T-helper 1 cell treated with Interleukin-12 subunit alpha and Interleukin-12 subunit beta and Interleukin-4 antibody, amounts not matched to agents 30 ng/mL and 1 ng/mL, for 36 hours (primary cell): Measurements from ENCODE around the gene CD83. TPM values are rescaled to one million over a fixed set of nuclear protein-coding genes. Genes with fewer than 3 reads are reported as not detected.

Experiments used
- intact Hi-C: fragments of 100-400 bp; cut with micrococcal nuclease; formaldehyde crosslinking; loops from one replicate; pipeline ENCODE4 v1.15.1; 2024
- total RNA-seq: library from RNA; stranded (reverse); gene quantifications from 2 replicates; pipeline ENCODE4 v1.2.3, GENCODE V29; 2022

CD83 gene
- total RNA-seq, 1 donor from 2014 or later = 19.9 TPM

DNA sequence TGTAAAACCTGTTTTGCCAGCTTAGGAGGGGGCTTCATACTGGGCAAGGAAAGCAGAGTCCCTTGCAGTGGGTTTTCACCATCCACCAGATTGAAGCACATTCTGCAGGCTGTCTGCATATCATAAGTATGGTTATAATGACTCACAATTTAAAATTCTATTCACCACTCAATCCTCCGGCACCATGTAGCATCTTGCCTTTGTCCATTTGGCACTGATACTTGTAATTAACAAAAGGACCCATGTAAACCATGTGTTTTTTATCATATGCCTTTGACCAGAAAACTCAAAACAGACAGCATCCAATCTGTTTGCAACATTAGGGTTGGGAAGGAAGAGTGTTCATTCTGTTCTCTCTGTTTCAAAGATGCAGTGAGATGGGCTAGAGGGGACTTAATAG lies 3.0 kb downstream of the CD83 start:
- intact Hi-C loops = loop anchor here (2.0 to 10.0 kb wide), 2 partner anchors 24 to 1184 kb away; no protein-coding TSS in a partner anchor

- intact Hi-C loops = loop anchor here (2.0 to 10.0 kb wide), 2 partner anchors 23 to 1183 kb away; no protein-coding TSS in a partner anchor
Observed at GRCh38 chr6:14121936-14122344, 4.4 kb downstream of the CD83 start.

DNA sequence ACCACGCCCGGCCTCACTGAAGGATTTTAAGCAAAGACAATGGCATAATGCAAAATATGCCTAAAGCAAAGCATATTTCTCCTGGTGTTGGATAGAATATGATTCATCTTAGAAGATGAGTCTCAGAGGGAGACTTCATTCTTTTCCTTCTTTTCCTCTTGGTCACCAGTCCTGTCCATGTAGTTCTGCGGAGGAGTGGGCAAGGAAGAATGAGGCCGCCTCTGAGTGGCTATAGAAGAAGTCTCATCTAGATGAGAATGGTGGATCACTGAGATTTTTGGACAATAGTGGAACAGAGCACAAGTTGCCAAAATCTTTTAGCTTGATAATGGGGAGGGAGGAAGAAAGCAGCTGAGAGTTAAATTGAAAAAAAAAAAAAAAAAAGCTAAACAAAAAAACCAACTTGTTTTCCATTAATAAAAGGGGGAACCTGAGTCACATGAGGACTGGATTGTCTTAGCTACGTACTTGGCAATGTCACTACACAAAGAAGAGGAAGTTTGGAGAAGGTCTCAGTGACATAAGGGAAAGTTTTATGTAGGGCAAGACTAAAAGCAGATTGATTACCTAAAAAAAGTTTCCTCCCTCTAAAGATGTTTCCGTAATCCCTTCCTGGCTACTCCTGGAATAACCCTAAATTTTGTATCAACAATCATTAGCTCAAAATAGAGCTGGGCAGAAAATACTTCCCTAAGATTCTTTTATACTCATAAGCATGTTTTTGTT lies 6.0 kb downstream of the CD83 start:
- intact Hi-C loops = loop anchor here (10.0 kb wide), 1 partner anchor 1181 kb away; no protein-coding TSS in a partner anchor

GRCh38 chr6:14125346-14125745 lies 7.8 kb downstream of the CD83 start:
- intact Hi-C loops = loop anchor here (10.0 kb wide), 1 partner anchor 1179 kb away; no protein-coding TSS in a partner anchor

DNA sequence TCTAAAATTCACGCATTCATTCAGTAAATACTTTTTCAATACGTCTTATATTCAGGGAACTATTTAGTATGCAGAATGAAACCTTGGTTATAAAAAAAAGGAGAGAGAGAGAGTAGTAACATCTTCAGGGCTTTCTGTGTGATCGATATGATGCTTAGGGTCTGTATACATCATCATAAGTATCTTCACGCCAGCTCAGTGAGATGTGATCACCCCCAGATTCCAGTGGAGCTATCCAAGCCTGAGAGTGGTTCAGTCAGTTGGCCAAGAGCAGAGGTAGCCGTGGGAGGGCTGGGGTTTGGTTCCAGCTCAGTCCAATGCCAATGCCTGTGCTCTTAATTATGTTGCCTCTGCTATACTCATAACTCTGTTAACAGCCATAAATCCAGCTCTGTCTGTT lies 8.6 kb downstream of the CD83 start:
- intact Hi-C loops = loop anchor here (10.0 kb wide), 1 partner anchor 1179 kb away; no protein-coding TSS in a partner anchor

DNA sequence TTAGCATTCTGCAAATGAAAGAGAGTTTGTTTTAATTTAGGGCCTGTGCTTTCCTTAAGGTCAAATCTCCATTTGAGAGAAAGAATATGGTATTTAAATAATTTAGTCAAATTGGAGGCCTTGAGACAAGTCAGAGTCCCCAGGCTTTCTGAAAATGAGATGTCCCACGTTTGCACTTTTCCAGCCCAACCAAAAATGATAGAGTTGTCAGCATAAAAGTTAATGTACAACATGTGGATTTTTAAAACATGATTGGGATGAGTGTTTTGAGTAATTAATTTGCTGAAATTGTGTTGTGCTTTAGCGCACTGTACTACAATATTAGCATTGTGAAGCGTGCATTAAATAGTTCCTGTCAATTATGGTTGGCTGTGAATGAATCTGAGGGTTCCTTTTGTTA lies 10.0 kb downstream of the CD83 start:
- intact Hi-C loops = loop anchor here (2.0 to 10.0 kb wide), 2 partner anchors 17 to 1177 kb away; no protein-coding TSS in a partner anchor

DNA sequence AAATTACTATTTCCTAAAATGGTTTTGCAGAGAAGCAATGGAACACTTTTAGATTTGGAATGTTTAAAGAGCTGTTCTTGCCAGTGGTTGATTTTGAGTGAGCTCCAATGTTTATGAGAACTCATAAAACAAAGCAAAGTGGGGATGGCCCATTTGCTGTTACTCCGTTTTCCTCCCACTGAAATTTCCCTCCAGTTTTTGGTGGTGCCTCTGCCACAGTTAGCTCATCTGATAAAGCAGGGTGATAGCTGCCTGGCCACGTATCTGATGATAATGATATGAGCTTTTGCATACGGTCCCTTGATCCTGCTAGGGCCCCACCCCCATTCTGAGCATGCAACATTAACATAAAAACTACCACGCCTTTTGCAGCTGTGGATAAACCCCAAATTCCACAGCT lies 10.4 kb downstream of the CD83 start:
- intact Hi-C loops = loop anchor here (2.0 to 10.0 kb wide), 2 partner anchors 17 to 1177 kb away; no protein-coding TSS in a partner anchor

- intact Hi-C loops = loop anchor here (2.0 to 10.0 kb wide), 2 partner anchors 16 to 1176 kb away; no protein-coding TSS in a partner anchor
Observed at GRCh38 chr6:14128746-14129145, 11.2 kb downstream of the CD83 start.

GRCh38 chr6:14129575-14129974 lies 12.0 kb downstream of the CD83 start:
- intact Hi-C loops = loop anchor here (2.0 to 10.0 kb wide), 2 partner anchors 15 to 1175 kb away; no protein-coding TSS in a partner anchor

GRCh38 chr6:14130435-14131075 lies 13.0 kb downstream of the CD83 start:
- intact Hi-C loops = no loop called here

GRCh38 chr6:14131579-14131978 lies 14.0 kb downstream of the CD83 start:
- intact Hi-C loops = no loop called here

DNA sequence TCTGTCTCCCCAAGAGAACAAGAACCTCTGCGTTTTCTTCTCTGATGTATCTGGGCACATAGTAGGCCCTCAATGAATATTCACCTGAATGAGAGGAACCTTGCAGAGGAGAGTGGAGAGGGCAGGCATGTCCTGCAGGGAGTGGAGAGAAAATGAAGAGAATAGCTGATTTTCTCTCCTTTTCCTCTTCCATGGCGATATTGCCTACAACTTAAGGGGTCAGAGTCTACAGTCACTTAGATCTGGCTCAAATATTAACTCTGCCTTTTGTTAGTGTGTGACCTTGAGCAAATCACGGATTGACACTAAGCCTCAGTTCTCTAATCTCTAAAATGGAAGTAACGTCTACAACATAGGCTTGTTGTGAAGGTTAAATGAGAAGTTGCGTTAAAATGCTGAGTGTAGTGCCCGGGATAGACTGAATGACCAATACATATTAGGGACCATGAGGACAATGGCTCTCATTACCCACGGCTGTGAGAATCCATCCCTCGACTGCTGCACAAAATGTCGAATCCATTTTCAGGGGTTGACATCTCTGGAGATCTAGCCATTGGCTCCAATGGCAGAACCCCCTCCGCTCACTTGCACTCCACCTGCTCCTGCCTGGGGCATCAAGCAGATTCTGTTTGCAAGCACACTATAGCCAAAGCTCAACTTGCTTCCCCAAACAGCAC lies 14.8 kb downstream of the CD83 start:
- intact Hi-C loops = no loop called here

GRCh38 chr6:14132921-14133275 lies 15.3 kb downstream of the CD83 start:
- intact Hi-C loops = no loop called here

- intact Hi-C loops = no loop called here
Observed at GRCh38 chr6:14134211-14134910, 16.8 kb downstream of the CD83 start.

- intact Hi-C loops = no loop called here
Observed at GRCh38 chr6:14135893-14136539, 18.4 kb downstream of the CD83 start.

- intact Hi-C loops = no loop called here
Observed at GRCh38 chr6:14138701-14139215, 21.2 kb downstream of the CD83 start.

DNA sequence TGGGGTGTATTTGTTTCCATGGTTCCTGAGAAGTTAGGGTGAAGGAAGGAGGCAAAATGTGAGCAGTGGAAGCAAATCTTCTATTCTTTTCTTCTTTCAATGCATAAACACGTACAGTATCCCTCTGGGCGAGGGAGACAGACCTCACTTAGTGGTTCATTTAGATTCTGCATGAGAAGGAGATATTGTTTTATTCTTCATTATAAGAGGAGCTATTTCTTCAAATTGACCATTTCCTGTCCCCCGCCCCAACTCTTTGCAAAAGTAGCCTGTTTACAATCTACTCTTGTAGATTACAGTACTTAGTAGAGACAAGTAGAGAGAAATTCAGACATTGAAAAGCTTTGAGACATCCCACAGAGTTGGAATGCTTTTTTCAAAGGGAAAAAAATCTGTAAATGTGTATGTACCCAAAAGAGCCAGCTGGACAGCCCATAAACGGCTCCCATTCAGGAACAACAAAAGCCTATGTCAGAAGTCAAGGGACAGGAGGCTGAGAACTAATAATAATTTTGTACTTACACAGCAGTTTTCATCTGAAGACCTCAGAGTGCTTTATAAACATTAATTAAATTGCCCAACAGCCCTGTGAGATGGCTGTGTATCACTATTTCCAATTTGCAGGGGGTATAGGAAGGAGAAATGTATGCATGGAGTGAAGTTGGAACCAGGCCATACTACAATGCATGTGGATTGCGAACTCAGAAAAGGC lies 23.9 kb downstream of the CD83 start:
- intact Hi-C loops = no loop called here

- intact Hi-C loops = no loop called here
Observed at GRCh38 chr6:14142063-14142450, 24.5 kb downstream of the CD83 start.

DNA sequence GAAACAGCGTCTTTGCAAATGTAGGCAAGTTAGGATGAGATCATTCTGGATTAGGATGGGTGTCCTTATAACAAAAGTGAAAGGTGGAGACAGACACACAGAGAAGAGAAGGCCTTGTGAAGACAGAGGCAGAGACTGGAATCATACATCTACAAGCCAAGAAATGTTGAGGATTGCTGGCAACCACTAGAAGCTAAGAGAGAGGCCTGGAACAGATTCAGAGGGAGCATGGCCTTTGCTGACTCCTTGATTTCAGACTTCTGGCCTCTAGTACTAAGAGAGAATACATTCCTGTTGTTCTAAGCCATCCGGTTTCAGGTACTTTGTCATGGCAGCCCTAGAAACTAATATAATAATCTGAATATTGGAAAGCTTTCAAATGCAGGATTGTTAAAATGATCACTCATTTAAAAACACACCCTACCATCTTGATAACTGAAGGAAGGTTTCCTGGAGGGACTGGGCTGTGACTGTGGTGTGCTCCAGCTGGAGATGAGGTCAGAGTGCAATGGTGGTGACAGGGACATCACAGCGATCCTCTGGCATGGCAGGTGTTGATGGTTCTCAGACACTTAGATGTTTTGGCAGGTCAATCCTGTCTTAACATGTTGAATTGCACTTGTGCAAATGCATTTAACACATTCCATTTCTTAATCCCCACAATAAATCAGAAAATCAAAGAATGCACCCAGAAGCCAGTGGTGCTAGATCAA lies 25.1 kb downstream of the CD83 start:
- intact Hi-C loops = no loop called here
